H1 (cell line): Measurements from ENCODE around the gene SCD. TPM values are rescaled to one million over a fixed set of nuclear protein-coding genes. Genes with fewer than 3 reads are reported as not detected.

Experiments
- ASH2L ChIP-seq: fragments of 200-600, 300-600 bp; sonication (generic); IDR thresholded peaks from one replicate; pipeline ENCODE4 v1.7.1; 2017; ENCODE audit warnings: low read length
- BRCA1 ChIP-seq: IDR thresholded peaks from 2 replicates; pipeline ENCODE4 v1.6.1; 2012; ENCODE audit warnings: low read depth, low read length, improper control_type of control experiment
- CBX5 ChIP-seq: fragments of 300-800, 300-1000 bp; sonication (generic); IDR thresholded peaks from 2 replicates; pipeline ENCODE4 v1.7.1; 2016; ENCODE audit warnings: antibody characterized with exemption, low read length, low read depth
- EGR1 ChIP-seq: IDR thresholded peaks from 2 replicates; pipeline ENCODE4 v1.6.1; 2011; ENCODE audit warnings: low read depth, low read length, borderline replicate concordance
- HDAC6 ChIP-seq: IDR thresholded peaks from one replicate; pipeline ENCODE4 v1.7.1; 2012; ENCODE audit warnings: low read depth, mild to moderate bottlenecking, inconsistent platforms, low read length, moderate library complexity
- SAP30 ChIP-seq: fragments of 300-600 bp; sonication (generic); IDR thresholded peaks from 2 replicates; pipeline ENCODE4 v1.7.1; 2012; ENCODE audit warnings: low read length, moderate library complexity, mild to moderate bottlenecking, inconsistent platforms; ENCODE audit not compliant: insufficient read depth, insufficient replicate concordance
- TAF7 ChIP-seq: optimal IDR thresholded peaks from 2 replicates; pipeline ENCODE3; 2011; ENCODE audit warnings: low read depth, mild to moderate bottlenecking, inconsistent platforms, low read length, moderate library complexity, borderline replicate concordance
- TBP ChIP-seq: IDR thresholded peaks from 2 replicates; pipeline ENCODE4 v1.6.1; 2011; ENCODE audit warnings: low read depth, low read length, improper control_type of control experiment
- polyA plus RNA-seq, 7 experiments: library from polyadenylated mRNA; depleted of rRNA in 3 of 7; stranded (reverse) in 5 of 7; unstranded in 2 of 7; fragments of >200 nt in 5 of 7; fragments of 200-250 nt in 2 of 7; gene quantifications; 1 replicate in 5 of 7; 2 replicates in 1 of 7; 4 replicates in 1 of 7; pipeline versions ENCODE4 v1.2.1 to v1.2.3, GENCODE V29; 2011 to 2013; ENCODE audit warnings: missing spikeins in 2 of 7, mixed read lengths in 2 of 7
- total RNA-seq: library from RNA; stranded (reverse); fragmentation: NEBNext Ultra II Directional; extraction: Animal tissue kit (Norgen Biotek cat#: 25700); gene quantifications from 2 replicates; pipeline ENCODE4 v1.2.1, GENCODE V29; 2021
- TF ChIP-seq, protein P1 (sequence below): fragments of 300-600 bp; sonication (generic); IDR thresholded peaks from 2 replicates; pipeline ENCODE4 v1.7.1; 2012; ENCODE audit warnings: low read length, moderate library complexity, mild to moderate bottlenecking, inconsistent platforms; ENCODE audit not compliant: insufficient replicate concordance

SCD gene
- total and polyA plus RNA-seq, 2 of the 8 experiments (the other 6 are each of a cell fraction or from before 2014, with no cell fraction given) = 397 to 621 TPM

DNA sequence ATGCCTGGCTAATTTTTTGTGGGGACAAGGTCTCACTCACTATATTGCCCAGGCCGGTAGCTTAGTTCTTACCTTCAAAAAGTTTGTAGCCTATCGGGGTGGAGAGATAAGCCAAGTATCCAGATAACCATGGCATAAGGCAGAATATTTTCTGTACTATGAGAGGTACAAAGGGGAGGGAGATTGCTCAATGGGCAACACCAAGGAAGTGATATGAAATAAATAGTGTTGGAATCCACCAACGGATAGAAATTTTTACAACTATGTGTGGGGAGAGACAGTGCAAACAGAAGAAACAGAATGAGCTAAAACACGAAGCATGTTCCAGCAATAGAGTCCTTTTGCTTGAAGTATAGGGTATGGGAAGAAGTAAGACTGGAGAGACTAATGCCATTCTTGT is 8.1 kb downstream of the SCD start (continued):
- TF ChIP-seq, protein P1, sequence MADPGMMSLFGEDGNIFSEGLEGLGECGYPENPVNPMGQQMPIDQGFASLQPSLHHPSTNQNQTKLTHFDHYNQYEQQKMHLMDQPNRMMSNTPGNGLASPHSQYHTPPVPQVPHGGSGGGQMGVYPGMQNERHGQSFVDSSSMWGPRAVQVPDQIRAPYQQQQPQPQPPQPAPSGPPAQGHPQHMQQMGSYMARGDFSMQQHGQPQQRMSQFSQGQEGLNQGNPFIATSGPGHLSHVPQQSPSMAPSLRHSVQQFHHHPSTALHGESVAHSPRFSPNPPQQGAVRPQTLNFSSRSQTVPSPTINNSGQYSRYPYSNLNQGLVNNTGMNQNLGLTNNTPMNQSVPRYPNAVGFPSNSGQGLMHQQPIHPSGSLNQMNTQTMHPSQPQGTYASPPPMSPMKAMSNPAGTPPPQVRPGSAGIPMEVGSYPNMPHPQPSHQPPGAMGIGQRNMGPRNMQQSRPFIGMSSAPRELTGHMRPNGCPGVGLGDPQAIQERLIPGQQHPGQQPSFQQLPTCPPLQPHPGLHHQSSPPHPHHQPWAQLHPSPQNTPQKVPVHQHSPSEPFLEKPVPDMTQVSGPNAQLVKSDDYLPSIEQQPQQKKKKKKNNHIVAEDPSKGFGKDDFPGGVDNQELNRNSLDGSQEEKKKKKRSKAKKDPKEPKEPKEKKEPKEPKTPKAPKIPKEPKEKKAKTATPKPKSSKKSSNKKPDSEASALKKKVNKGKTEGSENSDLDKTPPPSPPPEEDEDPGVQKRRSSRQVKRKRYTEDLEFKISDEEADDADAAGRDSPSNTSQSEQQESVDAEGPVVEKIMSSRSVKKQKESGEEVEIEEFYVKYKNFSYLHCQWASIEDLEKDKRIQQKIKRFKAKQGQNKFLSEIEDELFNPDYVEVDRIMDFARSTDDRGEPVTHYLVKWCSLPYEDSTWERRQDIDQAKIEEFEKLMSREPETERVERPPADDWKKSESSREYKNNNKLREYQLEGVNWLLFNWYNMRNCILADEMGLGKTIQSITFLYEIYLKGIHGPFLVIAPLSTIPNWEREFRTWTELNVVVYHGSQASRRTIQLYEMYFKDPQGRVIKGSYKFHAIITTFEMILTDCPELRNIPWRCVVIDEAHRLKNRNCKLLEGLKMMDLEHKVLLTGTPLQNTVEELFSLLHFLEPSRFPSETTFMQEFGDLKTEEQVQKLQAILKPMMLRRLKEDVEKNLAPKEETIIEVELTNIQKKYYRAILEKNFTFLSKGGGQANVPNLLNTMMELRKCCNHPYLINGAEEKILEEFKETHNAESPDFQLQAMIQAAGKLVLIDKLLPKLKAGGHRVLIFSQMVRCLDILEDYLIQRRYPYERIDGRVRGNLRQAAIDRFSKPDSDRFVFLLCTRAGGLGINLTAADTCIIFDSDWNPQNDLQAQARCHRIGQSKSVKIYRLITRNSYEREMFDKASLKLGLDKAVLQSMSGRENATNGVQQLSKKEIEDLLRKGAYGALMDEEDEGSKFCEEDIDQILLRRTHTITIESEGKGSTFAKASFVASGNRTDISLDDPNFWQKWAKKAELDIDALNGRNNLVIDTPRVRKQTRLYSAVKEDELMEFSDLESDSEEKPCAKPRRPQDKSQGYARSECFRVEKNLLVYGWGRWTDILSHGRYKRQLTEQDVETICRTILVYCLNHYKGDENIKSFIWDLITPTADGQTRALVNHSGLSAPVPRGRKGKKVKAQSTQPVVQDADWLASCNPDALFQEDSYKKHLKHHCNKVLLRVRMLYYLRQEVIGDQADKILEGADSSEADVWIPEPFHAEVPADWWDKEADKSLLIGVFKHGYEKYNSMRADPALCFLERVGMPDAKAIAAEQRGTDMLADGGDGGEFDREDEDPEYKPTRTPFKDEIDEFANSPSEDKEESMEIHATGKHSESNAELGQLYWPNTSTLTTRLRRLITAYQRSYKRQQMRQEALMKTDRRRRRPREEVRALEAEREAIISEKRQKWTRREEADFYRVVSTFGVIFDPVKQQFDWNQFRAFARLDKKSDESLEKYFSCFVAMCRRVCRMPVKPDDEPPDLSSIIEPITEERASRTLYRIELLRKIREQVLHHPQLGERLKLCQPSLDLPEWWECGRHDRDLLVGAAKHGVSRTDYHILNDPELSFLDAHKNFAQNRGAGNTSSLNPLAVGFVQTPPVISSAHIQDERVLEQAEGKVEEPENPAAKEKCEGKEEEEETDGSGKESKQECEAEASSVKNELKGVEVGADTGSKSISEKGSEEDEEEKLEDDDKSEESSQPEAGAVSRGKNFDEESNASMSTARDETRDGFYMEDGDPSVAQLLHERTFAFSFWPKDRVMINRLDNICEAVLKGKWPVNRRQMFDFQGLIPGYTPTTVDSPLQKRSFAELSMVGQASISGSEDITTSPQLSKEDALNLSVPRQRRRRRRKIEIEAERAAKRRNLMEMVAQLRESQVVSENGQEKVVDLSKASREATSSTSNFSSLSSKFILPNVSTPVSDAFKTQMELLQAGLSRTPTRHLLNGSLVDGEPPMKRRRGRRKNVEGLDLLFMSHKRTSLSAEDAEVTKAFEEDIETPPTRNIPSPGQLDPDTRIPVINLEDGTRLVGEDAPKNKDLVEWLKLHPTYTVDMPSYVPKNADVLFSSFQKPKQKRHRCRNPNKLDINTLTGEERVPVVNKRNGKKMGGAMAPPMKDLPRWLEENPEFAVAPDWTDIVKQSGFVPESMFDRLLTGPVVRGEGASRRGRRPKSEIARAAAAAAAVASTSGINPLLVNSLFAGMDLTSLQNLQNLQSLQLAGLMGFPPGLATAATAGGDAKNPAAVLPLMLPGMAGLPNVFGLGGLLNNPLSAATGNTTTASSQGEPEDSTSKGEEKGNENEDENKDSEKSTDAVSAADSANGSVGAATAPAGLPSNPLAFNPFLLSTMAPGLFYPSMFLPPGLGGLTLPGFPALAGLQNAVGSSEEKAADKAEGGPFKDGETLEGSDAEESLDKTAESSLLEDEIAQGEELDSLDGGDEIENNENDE = no peak
- no peak for TF ChIP-seq TAF7
- no peak for TF ChIP-seq BRCA1
- no peak for TF ChIP-seq ASH2L
- no peak for TF ChIP-seq EGR1
- no peak for TF ChIP-seq HDAC6
- TF ChIP-seq CBX5 = no peak
- TF ChIP-seq SAP30 = no peak
- TF ChIP-seq TBP = no peak
